HG02981 (cell line): ENCODE measurements around the gene KLRB1.
"Not testable (repeated sequence)": the region's sequence is repeated elsewhere in the genome, so short reads cannot be mapped to it uniquely, and the experiment has no call there.

Experiments
- ATAC-seq: cut with Tn5 transposase; IDR thresholded peaks from one replicate; pipeline ENCODE4 v1.9.1; 2021; ENCODE audit warnings: mild to moderate bottlenecking, moderate library complexity; ENCODE audit not compliant: unreplicated experiment

KLRB1 gene

GRCh38 chr12:9607716-9608115 lies at the start of gene KLRB1:
TSS of gene KLRB1 (minus strand) at chr12:9607916. CDS start at chr12:9607839, 77 bp downstream.
- ATAC-seq: no peak

DNA sequence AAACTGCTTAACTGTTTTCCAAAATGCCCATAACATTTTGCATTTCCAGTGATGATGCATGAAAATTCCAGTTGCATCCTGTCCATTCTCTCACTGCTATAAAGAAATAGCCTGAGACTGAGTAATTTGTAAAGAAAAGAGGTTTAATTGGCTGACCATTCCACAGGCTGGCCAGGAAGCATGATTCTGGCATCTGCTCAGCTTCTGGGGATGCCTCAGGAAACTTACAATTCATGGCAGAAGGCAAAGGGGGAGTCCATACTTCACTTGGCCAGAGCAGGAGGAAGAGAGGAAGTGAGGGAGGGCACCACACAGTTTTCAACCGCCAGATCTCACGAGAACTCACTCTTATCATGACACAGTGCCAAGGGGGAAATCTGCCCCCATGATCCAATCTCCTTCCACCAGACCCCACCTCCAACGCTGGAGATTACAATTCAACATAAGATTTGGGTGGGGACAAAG lies 43.6 kb upstream of the KLRB1 start:
- ATAC-seq: no peak

DNA sequence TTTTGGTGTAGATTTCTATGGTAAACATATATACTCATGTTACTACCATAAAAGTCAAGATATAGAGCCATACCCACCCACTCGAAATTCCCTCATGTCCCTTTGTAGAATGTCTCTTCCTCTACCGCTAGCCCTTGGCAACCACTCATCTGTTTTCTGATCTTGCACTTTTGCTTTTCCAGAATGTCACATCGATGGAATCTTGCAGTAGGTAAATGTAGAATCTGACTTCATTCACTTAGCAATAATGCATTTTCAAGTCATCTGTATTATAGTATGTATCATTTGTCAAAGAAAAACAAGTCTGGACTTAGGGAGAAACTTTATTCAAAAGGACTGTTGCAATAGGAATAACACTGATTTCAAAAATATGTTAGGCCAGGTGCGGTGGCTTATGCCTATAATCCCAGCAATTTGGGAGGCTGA lies 42.4 kb upstream of the KLRB1 start:
- ATAC-seq: no peak

DNA sequence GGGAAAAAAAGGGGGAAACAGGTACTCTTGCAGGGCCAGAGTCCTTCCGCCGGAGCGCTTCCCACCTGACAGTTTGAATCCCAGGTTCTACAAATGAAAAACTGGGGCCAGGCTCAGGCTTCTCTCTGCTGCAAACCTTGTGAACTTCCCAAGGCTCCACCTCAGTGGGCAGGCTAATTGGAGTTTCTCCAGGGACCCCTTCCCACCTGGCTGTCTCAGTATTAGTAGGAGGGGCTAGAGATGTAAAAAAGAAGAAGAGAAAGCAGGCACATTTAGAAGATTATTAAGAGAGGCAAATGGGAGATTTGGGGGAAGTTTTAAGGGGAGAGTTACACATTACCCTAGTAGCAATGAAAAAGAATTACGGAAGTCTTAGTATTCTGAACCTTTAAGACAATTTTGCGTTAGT lies 41.8 kb upstream of the KLRB1 start:
- ATAC-seq: no peak

DNA sequence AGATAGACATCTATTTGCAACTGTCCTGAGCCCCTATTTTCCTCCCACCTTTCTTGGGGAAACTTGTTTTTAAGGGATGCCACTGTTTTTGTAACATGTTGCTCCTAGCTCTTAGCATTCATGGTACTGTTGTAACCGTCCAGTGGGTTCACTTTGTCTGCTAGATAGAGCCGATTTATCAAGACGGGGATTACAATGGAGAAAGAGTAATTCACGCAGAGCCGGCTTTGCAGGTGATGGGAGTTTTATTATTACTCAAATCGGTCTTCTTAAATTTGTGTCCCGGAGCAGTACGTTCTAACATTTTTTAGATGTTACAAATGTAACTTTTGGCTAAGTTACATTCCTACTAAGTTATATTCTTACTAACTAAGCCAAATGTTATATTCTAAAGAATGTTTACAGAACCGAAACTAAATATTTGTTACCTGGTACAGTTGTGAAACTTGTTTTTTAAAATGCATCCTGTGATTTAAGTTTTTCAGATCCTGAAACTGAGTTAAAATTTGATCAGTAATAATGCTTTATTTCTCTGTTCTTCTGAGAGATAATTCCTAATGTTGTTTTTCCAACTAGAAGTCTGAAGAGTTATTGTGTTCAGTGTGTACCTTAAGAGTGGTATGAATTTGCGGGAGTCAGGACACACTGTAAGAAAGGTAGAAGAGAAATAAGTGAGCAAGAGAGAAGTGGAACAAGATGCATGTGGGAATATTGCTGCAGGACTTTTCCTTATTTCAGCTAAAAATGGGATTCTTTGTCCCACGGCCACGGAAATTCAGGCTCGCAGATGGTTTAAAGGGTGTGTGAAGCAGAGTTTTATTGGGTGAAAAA lies 41.2 kb upstream of the KLRB1 start:
- no peak for ATAC-seq

- ATAC-seq: peak; percentile 71
Observed at GRCh38 chr12:9647825-9648700, 40.3 kb upstream of the KLRB1 start.

GRCh38 chr12:9646794-9647781 lies 39.4 kb upstream of the KLRB1 start:
- no peak for ATAC-seq

DNA sequence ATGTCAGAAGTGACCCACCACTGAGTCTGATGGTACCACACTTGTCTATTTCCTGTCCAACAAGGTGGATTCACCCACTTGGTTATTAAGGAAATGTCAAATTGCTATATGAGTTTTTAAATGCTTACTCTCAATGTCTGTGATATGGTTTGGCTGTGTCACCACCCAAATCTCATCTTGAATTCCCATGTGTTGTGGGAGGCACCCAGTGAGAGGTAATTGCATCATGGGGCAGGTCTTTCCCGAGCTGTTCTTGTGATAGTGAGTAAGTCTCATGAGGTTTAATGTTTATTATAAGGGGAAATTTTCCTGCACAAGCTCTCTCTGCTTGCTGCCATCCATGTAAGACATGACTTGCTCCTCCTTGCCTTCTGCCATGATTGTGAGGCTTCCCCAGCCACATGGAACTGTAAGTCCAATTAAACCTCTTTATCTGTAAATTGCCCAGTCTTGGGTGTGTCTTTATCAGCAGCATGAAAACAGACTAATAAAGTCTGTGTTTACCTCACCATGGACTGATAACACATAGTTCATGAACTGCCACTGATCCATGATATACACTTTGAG lies 37.4 kb upstream of the KLRB1 start:
- not testable (repeated sequence) for ATAC-seq

GRCh38 chr12:9643266-9643660 lies 35.5 kb upstream of the KLRB1 start:
- no peak for ATAC-seq

DNA sequence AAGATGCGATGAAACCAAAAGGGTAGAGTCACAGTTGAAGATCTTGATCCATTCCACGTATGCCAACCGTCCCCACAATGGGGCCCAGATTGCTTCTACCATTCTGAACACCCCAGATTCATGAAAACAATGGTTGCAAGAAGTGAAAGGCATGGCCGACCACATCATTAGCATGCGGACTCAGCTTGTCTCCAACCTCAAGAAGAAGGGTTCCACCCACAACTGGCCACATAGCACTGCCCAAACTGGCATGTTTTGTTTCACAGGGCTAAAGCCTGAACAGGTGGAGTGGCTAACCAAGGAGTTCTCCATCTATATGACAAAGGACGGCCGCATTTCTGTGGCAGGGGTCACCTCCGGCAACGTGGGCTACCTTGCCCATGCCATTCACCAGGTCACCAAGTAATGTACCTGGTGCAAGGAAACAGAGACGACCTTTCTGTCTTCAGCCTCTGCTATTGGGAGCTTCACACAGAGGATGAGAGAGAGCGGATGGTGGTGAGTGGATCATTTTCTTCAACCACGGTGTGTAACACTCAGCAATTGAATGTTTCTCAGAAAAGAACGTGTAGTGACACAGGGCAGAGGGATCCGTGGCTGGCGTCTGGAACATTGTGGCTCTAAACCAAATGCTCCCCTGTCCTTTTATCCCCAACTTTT lies 35.0 kb upstream of the KLRB1 start:
- no peak for ATAC-seq

GRCh38 chr12:9640024-9640423 lies 32.3 kb upstream of the KLRB1 start:
- no peak for ATAC-seq

DNA sequence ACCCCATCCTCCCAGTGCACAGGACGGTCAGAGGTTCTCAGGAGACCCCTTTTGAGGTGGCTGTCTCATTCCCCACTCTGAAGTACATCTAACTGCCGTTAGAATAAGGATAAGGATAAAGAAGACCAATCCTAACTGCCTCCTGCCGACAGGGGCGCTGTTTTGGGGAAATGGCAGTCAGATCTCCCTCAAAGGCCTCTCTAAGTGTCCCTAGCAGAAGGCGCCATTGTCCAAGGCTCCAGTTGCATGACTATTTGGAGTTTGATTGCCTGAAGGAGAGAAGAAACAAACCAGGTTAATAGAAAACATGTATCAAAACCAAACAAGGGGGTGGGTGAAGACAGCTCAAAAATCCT lies 29.1 kb upstream of the KLRB1 start:
- no peak for ATAC-seq

DNA sequence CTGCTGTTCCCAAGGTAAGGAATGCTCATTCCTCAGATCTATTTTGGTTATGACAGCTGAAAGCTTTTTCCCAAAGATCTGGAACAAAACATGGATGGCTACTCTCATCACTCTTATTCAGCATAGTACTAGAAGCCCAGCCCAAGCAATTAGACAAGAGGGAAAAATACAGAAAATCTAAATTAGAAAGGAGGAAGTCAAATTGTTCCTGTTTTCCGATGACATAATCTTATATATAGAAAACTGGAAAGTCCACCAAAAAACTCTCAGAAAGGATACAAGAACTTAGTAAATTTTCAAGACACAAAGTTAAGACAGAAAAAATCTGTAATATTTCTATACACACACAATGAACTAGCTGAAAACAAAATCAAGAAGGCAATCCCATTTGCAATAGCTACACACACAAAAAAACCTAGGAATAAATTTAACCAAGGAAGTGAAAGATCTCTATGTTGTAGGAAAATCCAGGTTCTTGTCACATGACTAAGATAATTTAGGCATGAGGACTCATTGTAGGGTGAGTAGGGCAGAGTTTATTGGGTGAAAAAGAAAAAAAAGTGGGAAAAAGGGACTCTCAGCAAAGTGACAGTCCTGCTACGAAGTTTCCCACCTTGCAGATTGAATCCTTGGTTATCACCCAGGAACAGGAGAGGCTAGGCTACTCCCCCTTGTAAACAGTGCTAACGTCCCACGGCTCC lies 28.6 kb upstream of the KLRB1 start:
- ATAC-seq: no peak

DNA sequence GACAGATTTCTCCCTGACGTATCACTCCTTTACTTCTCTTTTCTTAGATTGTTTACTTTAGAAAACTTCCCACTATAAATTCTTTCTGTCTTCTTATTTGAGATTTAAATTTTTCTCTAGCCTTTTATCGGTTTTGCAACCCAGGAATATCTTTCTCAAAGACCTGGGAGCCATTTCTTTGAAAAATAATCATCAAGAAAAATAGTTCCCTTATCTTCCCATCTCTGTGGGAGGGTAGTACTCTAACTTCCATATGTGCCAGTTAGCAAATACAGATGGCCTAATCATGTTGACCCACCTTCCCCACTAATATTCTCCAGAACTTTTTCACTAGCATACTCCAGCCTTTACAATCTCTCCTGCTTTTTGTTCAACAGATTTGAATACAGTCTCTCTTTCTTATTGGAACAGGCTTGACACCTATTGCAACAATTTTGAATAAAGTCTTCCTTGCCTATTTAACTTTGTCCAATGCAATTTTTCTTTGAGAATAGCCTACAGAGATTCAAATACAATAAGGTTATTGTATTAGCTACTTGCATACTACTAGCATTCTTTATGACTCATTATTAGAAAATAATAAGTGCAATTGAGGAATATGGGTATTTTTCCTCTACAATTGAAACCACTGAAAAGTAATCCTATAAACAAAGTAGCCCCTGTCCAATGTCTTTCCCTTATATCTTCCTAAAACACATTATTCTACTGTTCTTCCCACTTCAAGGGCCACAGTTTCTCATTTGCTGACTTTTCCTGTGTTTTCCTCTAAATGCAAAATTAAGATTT lies 27.4 kb upstream of the KLRB1 start:
- ATAC-seq: no peak

DNA sequence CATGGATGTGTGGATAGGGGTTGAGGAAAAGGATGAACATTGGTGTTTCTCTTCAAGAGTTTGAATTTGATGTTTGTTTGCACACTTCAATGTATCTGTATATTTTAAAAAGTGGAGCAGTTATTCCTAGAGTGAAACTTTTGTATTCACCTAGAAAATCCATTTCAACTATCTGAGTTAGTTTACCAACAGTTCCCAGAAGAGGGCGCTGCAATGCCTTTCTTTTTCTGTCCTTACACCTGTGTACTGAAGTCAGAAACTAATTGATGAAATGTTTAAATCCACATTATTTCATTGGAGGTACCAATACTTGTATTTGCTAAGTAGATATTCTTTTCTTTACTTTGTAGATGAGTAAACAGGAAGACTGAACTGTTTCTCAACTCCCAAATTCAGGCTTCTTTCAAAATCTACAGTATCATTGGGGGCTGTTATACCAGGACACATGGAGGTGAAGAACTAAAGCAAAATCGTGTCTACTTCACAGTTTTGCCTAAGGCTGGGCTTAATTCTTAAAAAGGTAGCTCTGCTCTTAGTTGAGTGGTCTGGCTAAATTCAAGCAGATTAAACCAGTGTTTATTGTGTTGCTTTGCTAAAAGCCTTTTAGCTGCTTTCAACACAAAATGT lies 26.6 kb upstream of the KLRB1 start:
- ATAC-seq: no peak

DNA sequence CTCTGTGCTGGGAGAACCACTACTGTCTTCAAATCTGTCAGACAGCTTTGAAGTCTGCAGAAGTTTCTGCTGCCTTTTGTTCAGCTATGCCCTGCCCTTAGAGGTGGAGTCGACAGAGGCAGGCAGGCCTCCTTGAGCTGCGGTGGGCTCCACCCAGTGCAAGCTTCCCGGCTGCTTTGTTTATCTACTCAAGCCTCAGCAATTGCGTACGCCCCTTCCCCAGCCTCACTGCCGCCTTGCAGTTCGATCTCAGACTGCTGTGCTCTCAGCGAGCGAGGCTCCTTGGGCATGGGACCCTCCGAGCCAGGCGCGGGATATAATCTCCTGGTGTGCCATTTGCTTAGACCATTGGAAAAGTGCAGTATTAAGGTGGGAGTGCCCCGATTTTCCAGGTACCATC lies 25.1 kb upstream of the KLRB1 start:
- no peak for ATAC-seq

DNA sequence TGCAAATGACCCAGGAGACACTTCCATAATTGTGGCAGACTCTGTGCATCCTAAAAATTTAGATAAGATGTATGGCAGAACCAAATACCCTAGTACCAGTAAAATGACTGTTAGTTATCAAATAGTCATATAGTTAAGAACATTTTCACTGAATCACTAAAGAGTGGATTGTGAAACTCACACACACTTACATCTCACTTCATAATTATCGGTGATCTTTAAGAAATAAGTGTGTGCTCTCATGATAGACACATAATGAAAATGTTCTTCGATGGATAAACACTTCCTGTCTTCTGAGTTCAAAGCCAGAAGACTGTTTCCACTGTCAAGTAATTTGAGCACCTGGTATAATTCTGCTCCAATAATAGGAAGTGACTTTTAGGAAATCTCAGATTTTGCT lies 19.1 kb upstream of the KLRB1 start:
- no peak for ATAC-seq

- ATAC-seq: no peak
Observed at GRCh38 chr12:9626291-9626690, 18.6 kb upstream of the KLRB1 start.
